M059J (cell line): ENCODE measurements around the gene NPC2. TPM values are rescaled to one million over a fixed set of nuclear protein-coding genes. Genes with fewer than 3 reads are reported as not detected.

ENCODE experiments used
- DNase-seq: peaks from one replicate; pipeline ENCODE4 v3.0.0-alpha.2; 2012; ENCODE audit warnings: low read depth
- total RNA-seq: library from RNA; depleted of rRNA; stranded (reverse); fragments of >200 nt; shearing (Covaris generic); gene quantifications from 2 replicates; pipeline ENCODE4 v1.2.3, GENCODE V29; 2014

NPC2 gene
- total RNA-seq, 1 experiment from 2014 or later = 390 TPM

DNA sequence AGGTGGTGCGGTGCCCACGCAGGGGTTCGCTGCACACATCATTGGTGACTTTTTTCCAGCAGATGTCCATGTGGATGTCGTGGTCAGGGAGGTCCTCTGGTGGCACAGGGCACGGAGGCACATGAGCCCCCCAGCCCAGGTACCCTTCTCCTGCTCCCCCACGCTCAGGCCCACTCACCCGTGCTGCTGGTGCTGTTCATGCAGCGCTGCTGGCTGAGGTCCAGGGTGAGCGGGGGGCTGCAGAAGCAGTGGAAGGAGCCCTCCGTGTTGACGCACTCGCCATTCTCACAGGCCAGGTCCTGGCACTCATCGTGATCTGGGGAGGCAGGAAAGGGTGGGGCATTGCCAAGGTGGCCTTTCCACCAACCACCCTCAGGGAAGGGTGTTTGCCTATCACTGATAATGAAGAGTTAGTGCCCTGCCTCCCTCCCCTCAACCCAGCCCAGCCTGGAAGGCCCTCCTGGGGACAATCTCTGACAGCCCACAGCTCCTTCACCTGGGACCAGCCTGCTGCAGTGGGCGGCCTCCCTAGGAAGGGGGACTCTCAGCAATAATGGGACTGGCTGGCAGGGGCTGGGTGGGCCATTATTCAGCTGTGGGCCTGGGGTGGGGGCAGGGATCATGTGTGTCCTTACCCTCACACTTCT is 10.3 kb upstream of the NPC2 start:
- DNase-seq = no peak

DNA sequence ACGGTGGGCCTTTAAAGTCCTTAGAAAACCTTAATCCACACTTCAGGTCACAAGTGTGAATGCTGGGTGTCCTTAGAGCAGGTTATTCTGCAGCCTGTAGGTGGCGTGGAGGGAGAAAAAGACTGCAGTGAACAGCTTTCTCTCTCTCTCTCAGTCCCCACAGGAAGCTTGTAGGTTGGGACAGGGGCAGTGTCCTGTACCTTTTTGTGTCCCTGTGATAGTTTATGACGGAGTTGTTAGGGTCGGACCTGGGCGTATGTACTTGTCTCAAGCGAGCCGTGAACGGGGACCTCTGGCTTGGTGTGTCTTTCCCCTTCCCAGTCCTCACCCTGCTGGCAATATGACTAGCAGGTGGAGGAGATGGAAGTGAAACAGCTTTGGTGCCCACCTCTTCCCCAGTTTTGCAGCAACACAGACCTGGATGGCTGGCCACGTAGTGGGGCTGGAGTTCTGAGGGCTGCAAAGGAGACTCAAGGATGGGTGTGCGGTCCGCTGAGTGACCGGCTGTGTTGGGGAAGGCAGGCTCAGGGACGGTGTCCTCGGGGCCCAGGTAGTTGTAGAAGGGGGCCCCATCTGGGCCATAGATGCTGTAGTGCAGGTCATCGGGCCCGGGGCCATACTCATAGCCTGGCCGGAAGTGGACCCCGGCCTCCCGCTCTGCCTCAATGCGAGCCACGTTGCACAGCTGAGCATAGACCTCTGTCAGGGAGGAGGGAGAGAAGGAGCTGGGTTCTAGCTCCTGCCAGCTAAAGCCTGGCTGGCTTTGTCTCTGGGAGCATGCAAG is 9.3 kb upstream of the NPC2 start:
- peak; percentile 63 for DNase-seq

DNA sequence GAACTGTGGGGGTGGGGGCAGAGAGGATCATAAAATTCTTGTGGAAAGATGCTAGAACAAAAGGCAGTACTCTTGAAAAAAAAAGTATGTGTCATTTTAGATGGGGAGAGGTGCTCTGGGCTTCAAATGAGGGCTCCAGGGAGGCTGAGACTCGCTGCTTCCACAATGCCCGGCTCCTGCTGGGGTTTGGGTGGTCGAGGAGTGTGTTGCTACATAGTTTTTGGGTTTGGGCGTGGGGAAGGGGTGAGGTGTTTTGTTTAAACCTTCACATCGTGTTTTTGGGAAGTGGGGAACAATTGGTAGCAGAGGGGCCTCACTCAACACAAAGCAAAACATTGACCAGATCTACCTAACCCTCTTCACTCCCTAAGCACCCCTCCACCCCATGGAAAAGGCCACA is 8.6 kb upstream of the NPC2 start:
- no peak for DNase-seq

DNA sequence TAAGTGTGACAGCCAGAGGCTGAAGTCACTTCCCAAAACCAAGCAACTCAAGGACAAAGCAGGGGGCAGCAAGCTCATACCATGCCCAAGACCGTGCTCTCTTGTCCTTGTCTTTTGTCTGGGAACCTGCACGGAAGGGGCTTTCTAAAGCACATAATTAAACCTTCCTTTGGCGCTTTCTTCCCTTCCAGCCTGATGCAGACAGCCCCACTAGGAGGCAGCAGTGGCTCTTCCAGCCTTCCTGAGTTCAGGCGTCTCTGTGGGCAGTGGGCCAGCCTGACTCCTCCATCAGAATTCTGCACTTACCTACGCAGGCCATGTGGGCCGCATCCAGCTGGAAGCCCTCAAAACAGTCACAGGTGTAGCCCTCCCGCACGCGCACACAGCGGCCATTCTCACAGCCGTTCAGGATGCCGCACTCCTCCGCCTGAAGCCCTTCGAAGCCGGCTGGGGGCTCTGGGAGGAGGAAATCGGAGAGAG is 8.1 kb upstream of the NPC2 start:
- DNase-seq = peak; percentile 49

DNA sequence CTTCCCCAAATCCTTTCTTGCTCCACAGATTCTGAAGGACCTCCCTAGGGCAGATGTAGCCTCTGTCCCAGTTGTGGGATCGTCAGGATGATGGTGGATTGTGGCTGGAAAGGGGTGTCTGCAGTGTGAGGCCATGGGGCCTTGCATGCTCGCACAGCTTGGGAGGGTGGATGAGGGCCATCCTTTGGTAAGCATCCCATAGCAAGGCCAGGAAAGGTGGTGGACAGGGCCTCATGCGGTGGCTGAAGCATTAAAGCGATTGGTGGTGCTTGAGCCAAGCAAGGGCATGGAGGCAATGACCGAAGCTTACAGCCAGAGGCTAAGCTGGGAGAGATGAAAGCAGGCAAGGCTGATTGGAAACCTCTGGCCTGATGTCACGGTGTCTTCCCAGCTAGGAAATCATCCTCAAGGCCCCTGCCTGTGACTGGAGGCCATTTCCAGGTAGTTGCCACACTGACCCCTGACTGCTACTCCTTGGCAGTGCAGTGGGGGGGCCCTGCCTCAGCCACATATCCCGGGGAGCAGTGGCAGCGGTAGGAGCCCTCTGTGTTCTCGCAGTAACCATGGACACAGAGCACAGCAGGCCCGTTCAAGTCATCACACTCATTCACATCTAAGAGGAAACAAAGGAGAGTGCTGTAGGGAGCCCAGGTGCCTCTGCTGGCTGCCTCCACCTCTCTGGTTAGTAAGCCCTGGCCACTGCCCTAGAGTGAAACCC is 7.5 kb upstream of the NPC2 start:
- peak; percentile 18 for DNase-seq

DNA sequence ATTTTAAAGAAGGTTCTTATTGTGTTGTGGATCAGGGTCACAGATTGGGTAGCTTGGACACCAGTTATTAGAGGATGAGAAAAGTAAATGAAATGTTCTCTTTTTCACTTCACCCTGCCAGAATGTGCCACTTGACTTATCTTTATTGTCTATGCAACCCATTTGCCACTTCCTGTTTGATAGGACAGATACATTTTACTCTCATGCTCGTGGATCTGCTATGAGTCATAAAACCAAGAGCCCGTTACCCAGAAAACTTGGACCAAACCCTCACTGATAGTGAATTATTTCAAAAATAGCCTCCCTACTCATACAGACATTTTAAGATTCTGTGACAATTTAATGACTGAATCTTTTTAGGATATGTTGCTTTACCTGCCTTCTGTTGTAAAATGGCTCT is 2.3 kb upstream of the NPC2 start:
- DNase-seq = no peak

DNA sequence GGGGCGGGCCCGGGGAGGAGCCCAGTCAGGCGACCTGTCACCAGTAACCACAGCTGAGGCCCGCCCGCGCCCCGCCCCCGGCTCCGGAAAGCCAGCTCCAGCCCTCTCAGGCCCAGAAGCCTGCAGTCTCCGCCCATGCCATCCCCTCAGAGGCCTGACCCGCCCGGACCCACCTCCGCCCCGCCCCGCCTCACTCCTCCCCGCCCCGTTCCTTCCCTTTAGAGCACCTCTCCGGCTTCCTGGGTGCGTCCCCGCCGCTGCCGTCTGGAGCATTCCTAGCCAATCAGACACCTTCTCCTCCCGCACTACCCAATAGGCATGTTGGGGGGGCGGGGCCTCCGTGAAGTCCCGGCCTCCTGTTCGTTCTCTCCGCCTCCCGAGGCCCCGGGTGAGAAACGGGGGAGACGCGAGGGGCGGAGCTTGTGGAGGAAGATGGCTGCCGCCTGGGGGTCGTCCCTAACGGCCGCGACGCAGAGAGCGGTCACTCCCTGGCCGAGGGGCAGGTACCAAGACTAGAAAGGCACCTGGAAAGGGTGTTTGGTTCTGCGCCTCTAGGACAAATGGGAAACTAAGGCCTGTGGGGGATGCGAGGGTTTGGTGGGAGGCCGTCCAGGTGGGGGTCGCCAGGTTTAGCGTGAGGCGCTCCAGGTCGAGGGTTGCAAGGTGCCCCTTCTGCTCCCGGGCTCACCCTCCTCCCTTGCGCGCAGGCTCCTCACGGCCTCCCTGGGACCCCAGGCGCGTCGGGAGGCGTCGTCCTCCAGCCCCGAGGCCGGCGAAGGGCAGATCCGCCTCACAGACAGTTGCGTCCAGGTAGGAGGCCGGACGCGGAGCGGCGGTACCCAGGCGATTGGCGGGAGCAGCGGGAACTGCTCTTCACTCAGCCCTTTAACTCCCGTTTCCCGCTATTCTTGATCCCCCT is 497 bp upstream of the NPC2 start, which contains the start of gene ISCA2:
ISCA2 (plus strand) TSS at position 423 of the 919 bp plus-strand sequence; CDS start at position 433, 10 bp downstream.
- peak; percentile 98 for DNase-seq

DNA sequence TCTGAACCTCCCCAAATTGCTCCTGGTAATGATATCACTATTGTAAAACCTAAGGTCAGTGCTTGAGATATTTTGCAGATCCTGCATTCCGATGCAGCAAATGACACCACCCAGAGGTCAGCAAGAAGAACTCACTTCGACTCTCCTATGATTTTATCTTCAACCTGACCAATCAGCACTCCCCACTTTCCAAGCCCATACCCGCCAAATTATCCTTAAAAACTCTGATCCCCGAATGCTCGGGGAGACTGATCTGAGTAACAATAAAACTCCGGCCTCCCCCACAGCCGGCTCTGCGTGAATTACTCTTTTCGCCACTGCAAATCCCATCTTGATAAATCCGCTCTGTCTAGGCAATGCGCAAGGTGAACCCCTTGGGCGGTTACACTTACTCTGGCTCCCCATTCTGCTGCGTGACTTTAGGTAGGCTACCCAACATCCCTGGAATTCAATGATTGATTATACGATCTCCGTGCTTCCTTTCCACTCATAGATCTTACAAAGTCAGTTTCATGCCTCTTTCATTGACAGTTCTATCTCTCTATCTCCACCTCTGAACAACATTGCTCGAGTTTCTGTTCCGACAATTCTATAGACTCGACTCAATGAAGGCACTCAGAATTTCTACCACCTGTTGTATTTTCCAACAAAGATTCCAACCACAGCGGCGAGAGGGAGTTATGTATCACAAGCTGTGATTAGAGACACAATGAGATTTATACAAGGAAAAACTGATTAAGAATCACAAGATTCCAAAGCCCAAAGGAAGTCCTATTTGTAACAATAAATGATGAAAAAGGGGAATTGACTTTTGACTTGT is 939 bp downstream of the NPC2 start:
- peak; percentile 68 for DNase-seq

DNA sequence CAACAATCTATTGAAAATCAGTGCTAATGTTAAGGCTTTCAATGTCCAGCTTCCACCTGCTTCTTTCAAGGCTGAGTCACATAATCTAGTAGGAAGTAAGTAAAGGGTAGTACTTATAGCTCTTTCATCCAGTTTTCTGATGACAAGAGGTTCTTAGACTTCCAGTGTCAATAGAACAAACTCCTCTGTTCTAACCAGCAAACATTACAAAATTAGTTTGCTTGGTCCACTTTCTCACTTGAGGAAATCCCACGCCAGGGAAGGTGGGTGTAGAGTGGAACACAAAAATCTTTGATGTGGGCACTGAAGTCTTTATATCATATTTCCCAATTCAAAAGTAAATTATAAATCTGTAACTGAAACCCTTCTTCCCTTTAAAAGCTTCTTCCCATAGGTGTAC is 2.6 kb downstream of the NPC2 start:
- no peak for DNase-seq

DNA sequence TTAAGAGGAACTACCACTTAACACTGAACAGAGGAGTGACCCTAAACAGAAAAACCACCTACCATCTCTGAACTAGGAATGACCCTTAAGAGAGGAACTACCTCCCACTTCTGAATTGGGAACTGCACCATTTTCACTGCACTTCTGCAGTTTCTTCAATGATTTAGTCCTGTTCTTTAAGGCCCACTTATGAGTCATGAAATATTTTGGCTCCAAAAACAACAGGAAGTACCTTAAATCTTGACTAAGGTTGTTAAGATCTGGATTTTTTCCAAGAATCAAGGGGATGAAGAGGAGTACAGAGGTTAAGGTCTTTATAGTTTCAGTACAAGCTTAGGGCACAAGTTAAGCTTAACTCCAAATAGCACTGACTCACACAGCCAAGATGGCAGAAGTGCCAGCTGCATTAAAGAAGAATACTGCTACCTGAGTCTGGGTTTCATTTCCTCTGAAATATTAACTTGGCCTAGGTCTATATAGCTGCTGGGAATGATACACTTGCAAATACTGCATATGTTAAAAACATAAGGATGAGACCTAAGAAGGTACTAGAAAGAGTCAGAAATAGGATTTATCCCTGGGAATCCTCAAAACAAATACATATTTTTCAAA is 4.2 kb downstream of the NPC2 start:
- peak; percentile 93 for DNase-seq

DNA sequence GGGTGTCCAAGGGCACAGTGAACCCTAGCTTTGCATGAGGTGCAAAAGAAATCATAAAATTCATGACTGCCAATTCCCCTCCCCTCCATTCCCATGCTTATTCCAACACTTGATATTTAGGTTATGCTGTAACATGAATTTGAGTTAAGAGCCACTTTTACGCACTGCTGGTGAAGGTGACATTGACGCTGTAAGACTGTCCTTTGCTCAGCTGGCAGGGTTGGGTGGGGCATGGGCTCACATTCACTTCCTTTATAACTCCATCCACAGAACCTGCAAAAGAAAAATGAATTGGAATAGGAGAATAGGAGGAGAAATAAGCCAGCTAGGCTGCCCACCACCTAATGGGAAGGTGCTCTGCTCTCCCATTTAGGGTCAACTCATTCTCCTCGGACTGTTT is 6.9 kb downstream of the NPC2 start:
- DNase-seq = no peak

DNA sequence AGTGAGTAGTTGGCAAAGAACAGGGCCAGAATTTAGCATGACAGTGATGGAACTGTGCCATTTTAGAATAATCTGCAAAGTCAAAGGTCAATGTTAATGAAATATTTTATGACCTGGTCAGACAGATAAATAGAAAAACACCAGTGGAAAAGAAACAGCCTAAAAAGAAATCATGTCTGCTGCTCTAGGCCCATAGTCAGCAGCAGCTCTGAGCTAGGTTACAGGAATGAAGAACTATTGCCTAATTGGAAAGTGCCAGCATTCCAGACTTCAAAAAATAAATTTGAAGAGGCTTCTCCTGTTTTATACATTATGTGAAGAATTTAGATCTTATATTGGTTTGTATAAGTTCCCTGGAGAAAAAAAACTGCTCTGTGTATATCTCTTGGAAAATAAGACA is 9.8 kb downstream of the NPC2 start:
- DNase-seq = no peak

DNA sequence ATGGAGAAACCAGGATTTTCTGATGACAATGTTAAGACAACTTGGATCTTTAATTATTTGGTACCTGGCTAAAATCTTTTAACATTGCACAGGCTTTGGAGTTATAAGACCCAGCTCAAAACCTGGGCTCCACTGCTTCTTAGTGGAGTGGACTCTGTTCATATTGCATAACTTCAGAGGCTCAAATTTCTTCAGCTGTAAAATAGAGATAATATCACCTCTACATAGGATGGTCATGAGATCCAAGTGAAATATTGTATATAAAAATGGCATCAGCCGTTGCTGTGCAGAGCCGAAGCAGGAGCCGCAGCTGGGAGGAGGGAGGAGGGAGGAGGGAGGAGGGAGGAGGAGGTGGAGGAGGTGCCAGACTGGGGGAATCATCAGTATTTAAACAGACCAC is 10.5 kb downstream of the NPC2 start:
- DNase-seq = no peak

DNA sequence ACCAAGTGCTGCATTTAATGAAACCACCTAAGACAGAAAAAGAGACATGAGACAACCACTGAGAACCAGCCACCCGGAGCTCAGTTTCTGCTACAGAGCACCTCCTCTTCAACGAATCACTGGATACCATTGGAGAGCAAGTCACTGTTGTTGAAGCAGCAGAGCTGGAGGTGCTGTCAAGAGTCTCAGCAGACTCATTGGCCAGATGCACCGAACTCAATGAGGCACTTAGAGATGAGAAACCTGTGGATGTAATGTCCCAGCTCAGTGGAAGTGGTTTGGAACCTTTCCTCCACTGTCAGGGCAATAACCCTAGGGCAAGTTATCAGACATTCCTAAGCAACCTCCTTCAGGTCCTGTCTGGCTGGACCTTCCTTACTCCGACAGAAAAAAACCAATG is 13.1 kb downstream of the NPC2 start:
- no peak for DNase-seq

DNA sequence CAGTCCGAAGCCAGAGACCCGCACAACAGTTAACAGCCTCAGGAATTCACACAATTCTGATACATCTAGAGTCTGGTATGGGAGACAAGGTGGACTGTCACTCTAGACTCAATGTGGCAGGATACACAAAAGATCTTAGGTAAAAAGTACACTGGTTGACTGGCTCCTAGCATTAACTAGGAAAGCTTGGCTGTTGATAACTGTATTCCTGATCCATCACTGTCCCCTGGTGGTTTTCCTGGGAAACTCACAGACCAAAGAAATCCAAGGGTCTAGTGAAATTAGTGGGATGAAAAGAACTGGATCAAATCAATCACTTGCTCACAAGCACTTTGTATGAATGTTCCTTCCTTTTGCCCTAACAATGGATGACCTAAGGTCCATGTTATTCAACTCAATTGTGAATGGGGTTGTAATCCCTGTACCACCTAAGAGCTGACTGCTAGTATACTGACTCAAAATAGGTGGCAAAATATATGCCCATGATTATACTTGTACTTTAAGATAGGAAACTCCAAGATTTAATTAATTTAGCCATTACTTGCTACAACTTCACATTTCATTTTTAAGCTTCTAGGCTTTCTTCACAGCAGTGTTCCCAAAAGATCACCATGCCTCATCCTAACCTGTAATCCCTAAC is 14.0 kb downstream of the NPC2 start:
- peak; percentile 27 for DNase-seq

DNA sequence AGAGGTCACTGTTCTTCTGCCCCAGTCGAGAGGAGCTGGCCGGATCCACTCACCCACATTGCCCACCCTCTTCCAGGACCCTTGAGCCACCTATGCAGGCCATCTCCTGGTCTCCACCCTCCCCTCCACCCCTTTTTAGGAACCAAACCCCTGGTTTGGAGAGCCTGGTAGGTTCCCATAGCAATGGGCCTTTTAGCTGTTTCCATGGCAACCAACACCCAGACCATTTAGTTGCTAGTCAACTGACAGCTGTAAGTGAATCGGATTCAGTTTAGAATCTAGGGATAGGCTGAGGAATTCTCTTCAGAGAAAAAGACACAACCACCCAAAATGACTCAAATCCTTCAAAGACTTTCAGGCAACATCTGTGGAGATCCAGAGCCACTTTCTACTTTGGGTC is 16.5 kb downstream of the NPC2 start:
- DNase-seq = peak; percentile 12

DNA sequence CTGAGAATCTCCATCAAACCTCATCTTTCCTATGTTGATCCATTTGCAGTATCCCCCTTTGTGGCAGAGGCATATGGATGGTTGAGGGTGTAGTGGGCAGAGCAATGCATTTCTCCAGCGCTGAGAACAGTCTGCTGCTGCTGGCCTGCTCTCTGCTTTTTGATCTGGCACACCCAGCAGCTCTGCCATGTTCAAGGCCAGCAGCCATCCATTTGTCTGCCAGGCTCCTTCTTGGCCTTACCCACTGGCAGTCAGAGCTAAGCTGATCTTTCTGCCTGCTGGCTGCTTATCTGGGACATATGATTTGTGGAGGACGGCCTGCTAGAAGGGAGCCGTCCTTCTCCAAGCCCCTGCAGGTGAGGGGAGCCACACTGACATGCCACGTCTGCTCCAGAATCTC is 17.0 kb downstream of the NPC2 start:
- DNase-seq = no peak

DNA sequence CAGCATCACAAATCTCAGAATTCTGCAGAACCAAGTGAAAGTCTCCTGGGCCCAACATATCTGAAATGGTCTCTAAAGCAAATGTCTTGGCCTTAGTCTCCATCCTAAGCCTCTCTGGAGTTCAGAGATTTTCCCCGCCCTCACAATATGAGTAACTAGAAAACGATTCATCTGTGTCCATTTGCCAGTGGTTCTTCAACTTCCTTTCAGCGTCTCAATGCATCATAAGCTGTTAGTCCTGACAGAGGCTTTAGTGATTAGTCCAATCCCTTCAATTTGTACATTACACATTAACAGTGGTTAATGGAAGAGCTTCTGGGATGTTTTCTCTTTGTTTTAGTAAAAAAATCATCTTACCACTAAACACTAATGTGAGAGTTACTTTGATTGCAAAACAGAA is 17.4 kb downstream of the NPC2 start:
- peak; percentile 60 for DNase-seq

DNA sequence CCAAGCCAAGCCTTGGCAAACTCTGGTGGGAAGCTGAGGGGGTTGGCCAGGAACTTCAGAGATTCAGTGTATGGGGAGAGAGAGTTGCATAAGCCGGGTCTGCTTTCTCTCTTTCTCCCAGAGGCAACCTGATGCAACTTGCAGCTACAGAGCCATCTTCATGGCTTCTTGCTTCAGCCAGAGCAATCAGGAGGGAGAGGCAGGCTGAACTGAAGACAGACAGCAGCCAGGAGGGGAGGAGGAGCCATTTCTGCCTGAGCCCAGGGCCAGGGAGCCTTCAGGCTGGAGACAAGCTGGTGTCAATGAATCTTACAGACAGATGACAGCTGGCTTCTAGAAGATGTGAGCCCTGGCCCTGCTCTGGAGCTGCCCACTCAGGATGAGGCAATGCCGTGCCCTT is 18.7 kb downstream of the NPC2 start:
- no peak for DNase-seq

DNA sequence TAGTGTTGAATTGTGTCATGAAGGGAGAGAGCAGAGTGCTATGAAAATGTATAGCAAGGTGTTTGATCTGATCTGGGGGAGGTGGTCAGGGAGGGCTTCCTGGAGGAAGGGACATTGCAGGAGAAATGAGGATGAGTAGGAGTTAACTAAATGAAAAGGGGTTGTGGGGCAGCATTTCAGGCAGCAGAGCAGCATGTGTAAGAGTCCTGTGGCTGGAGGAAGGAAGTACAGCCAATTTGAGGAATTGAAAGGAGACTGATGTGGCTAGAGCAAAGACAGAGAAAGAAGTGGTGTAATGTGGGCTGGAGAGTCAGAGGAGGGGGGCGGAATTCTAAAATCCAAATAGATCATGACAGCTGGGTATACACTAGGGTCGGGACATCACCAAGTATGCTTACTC is 20.5 kb downstream of the NPC2 start:
- DNase-seq = no peak
